IPS-15b (cell line): ENCODE measurements around the gene ORM1.

Experiments used
- H3K27me3 ChIP-seq: one replicate; pipeline ENCODE4 v1.6.1; 2013; ENCODE audit warnings: low read length; ENCODE audit not compliant: control insufficient read depth, insufficient read depth
- H3K36me3 ChIP-seq: one replicate; pipeline ENCODE4 v1.6.1; 2013; ENCODE audit warnings: low read length; ENCODE audit not compliant: control insufficient read depth, insufficient read depth
- H3K4me1 ChIP-seq: one replicate; pipeline ENCODE4 v1.6.1; 2013; ENCODE audit warnings: mild to moderate bottlenecking, low read length; ENCODE audit not compliant: control insufficient read depth, insufficient read depth
- H3K4me3 ChIP-seq: one replicate; pipeline ENCODE4 v1.5.1; 2013; ENCODE audit warnings: low read depth, low read length
- H3K9ac ChIP-seq: one replicate; pipeline ENCODE4 v1.6.1; 2013; ENCODE audit warnings: low read depth, mild to moderate bottlenecking, low read length
- H3K9me3 ChIP-seq: one replicate; pipeline ENCODE4 v1.6.1; 2013; ENCODE audit warnings: mild to moderate bottlenecking, low read length; ENCODE audit not compliant: control insufficient read depth, insufficient read depth

ORM1 gene

GRCh38 chr9:114375386-114376175, 52.7 kb downstream of the ORM1 start:
- Histone ChIP-seq H3K27me3 (no peaks in the 10 kb centered on the region), H3K4me1 (peaks cover 16% of the 10 kb centered on the region), H3K4me3 (no peak overlapping the region), H3K36me3 (peaks cover 12% of the 10 kb centered on the region), H3K9me3 (no peaks in the 10 kb centered on the region), H3K9ac (no peak overlapping the region)
